Fibroblast of lung (primary cell): ENCODE data around the gene TTC38. TPM values are rescaled to one million over a fixed set of nuclear protein-coding genes. Genes with fewer than 3 reads are reported as not detected.

Experiments used
- DNase-seq, 2 donors: peaks; one replicate each; pipeline versions ENCODE4 v3.0.0 to v3.0.0-alpha.2; 2010; ENCODE audit warnings: low read depth in 2 of 2
- H2AFZ ChIP-seq: 2 replicates; pipeline ENCODE4 v1.5.1; 2012; ENCODE audit warnings: low read length, control low read depth, inconsistent platforms
- H3K27ac ChIP-seq: 2 replicates; pipeline ENCODE4 v1.5.1; 2011; ENCODE audit warnings: low read length, control low read depth; ENCODE audit not compliant: insufficient read depth
- H3K27me3 ChIP-seq: 2 replicates; pipeline ENCODE4 v1.5.1; 2011; ENCODE audit warnings: mild to moderate bottlenecking, low read length; ENCODE audit not compliant: control insufficient read depth, insufficient read depth
- H3K36me3 ChIP-seq: 2 replicates; pipeline ENCODE4 v1.5.1; 2011; ENCODE audit warnings: low read length; ENCODE audit not compliant: control insufficient read depth, insufficient read depth
- H3K4me1 ChIP-seq: 2 replicates; pipeline ENCODE4 v1.5.1; 2011; ENCODE audit warnings: low read length; ENCODE audit not compliant: control insufficient read depth, insufficient read depth; ENCODE audit errors: extremely low read depth
- H3K4me2 ChIP-seq: 2 replicates; pipeline ENCODE4 v1.5.1; 2011; ENCODE audit warnings: low read length, control low read depth; ENCODE audit not compliant: insufficient read depth; ENCODE audit errors: extremely low read depth
- H3K4me3 ChIP-seq, 4 experiments: fragments of 200-600 bp in 1 of 4; sonication (generic) in 1 of 4; replicated peaks in 1 of 4; 2 replicates each; pipeline ENCODE4 v1.5.1; 2011 to 2016; ENCODE audit warnings: low read length in 4 of 4, low read depth in 3 of 4, mild to moderate bottlenecking in 3 of 4, control low read depth in 2 of 4, inconsistent platforms in 1 of 4, mixed read lengths in 1 of 4; ENCODE audit not compliant: insufficient read depth in 1 of 4; ENCODE audit errors: control extremely low read depth in 1 of 4
- H3K79me2 ChIP-seq: 2 replicates; pipeline ENCODE4 v1.5.1; 2012; ENCODE audit warnings: mild to moderate bottlenecking, low read length, inconsistent platforms; ENCODE audit not compliant: control insufficient read depth, insufficient read depth
- H3K9ac ChIP-seq: 2 replicates; pipeline ENCODE4 v1.5.1; 2011; ENCODE audit warnings: mild to moderate bottlenecking, low read length, control low read depth; ENCODE audit not compliant: insufficient read depth
- H3K9me3 ChIP-seq: 2 replicates; pipeline ENCODE4 v1.5.1; 2012; ENCODE audit warnings: low read depth, low read length; ENCODE audit not compliant: control insufficient read depth, insufficient read depth
- H4K20me1 ChIP-seq: 2 replicates; pipeline ENCODE4 v1.5.1; 2011; ENCODE audit warnings: low read length; ENCODE audit not compliant: control insufficient read depth, insufficient read depth; ENCODE audit errors: extremely low read depth
- CTCF ChIP-seq, 2 donors: IDR thresholded peaks in 1 of 2; conservative IDR thresholded peaks in 1 of 2; 1 replicate in 1 of 2; 2 replicates in 1 of 2; pipeline ENCODE4 v1.5.1; 2011 to 2012; ENCODE audit warnings: low read length in 2 of 2, control low read depth in 1 of 2, inconsistent platforms in 1 of 2, low read depth in 1 of 2, mild to moderate bottlenecking in 1 of 2
- EZH2 ChIP-seq: IDR thresholded peaks from 2 replicates; pipeline ENCODE4 v1.5.1; 2012; ENCODE audit warnings: low read length, control low read depth, mild to moderate bottlenecking; ENCODE audit errors: missing control alignments
- polyA plus RNA-seq, 2 donors: library from polyadenylated mRNA; depleted of rRNA in 1 of 2; stranded (reverse) in 1 of 2; unstranded in 1 of 2; fragments of >200 nt; gene quantifications; 2 replicates each; pipeline ENCODE4 v1.2.1, GENCODE V29; 2011 to 2012; ENCODE audit warnings: missing spikeins in 1 of 2
- total RNA-seq: library from RNA; depleted of rRNA; stranded (reverse); fragments of >200 nt; gene quantifications from 2 replicates; pipeline ENCODE4 v1.2.1, GENCODE V29; 2014

Gene TTC38
- total and polyA plus RNA-seq, 2 donors (not counting 1 experiment from before 2014, with no cell fraction given), result 17.6 to 27.6 TPM

GRCh38 chr22:46297151-46297812 is 29.5 kb downstream of the TTC38 start:
- no peaks in the 10 kb centered on the region for H4K20me1 ChIP-seq
- no peak for TF ChIP-seq EZH2
- no peak for TF ChIP-seq CTCF (conservative IDR thresholded peaks at IDR 0.05 in 1 of 2, IDR thresholded peaks at IDR 0.05 in 1 of 2; ENCODE audit: low read depth in 1 of 2, low read length in 2 of 2)
- peak overlapping the region; percentile 69 for H3K9ac ChIP-seq
- H3K4me1 ChIP-seq, result peaks cover 9% of the 10 kb centered on the region
- H3K79me2 ChIP-seq, result peaks cover 40% of the 10 kb centered on the region
- peak overlapping the region; percentile 86 for H2AFZ ChIP-seq
- H3K4me3 ChIP-seq, result peak overlapping the region; percentile 42 to 81 (median 76)
- H3K4me2 ChIP-seq, result peak overlapping the region; percentile 100
- peaks cover 10% of the 10 kb centered on the region for H3K36me3 ChIP-seq
- no peaks in the 10 kb centered on the region for H3K27me3 ChIP-seq
- no peaks in the 10 kb centered on the region for H3K9me3 ChIP-seq
- DNase-seq, result peak; percentile 9 to 50
- peak overlapping the region; percentile 92 for H3K27ac ChIP-seq

- Histone ChIP-seq H3K27me3 (no peaks in the 10 kb centered on the region), H3K9me3 (no peaks in the 10 kb centered on the region), H2AFZ (no peak overlapping the region), H3K27ac (no peak overlapping the region), H3K36me3 (peaks cover 7% of the 10 kb centered on the region), H3K4me1 (peaks cover 11% of the 10 kb centered on the region), H3K4me2 (no peak overlapping the region), H3K9ac (no peak overlapping the region), H4K20me1 (no peaks in the 10 kb centered on the region), H3K4me3 (no peak overlapping the region), H3K79me2 (peaks cover 56% of the 10 kb centered on the region)
- DNase-seq, result no peak
- TF ChIP-seq CTCF (conservative IDR thresholded peaks at IDR 0.05 in 1 of 2, IDR thresholded peaks at IDR 0.05 in 1 of 2; ENCODE audit: low read depth in 1 of 2, low read length in 2 of 2), result no peak
Measured at GRCh38 chr22:46299101-46299500, 31.3 kb downstream of the TTC38 start.

GRCh38 chr22:46300491-46300890 is 32.7 kb downstream of the TTC38 start:
- H3K9me3 ChIP-seq, result no peaks in the 10 kb centered on the region
- no peaks in the 10 kb centered on the region for H3K27me3 ChIP-seq
- H3K4me2 ChIP-seq, result no peak overlapping the region
- no peak overlapping the region for H3K4me3 ChIP-seq
- H3K27ac ChIP-seq, result no peak overlapping the region
- H3K79me2 ChIP-seq, result peaks cover 68% of the 10 kb centered on the region
- no peaks in the 10 kb centered on the region for H4K20me1 ChIP-seq
- no peak for DNase-seq
- no peak overlapping the region for H2AFZ ChIP-seq
- H3K4me1 ChIP-seq, result peaks cover 11% of the 10 kb centered on the region
- TF ChIP-seq EZH2 (no peak), CTCF (conservative IDR thresholded peaks at IDR 0.05 in 1 of 2, IDR thresholded peaks at IDR 0.05 in 1 of 2; ENCODE audit: low read depth in 1 of 2, low read length in 2 of 2) (no peak)
- no peak overlapping the region for H3K9ac ChIP-seq
- peaks cover 7% of the 10 kb centered on the region for H3K36me3 ChIP-seq
